GM13976 (cell line): ENCODE results near the gene NUDT16L1.
"Not testable (repeated sequence)": the region's sequence is repeated elsewhere in the genome, so short reads cannot be mapped to it uniquely, and the experiment has no call there.

Experiments
- DNase-seq: peaks from one replicate; pipeline ENCODE4 v3.0.0; 2012; ENCODE audit warnings: low spot score
- in situ Hi-C: fragments of 300-500 bp; cut with MboI; formaldehyde crosslinking; loops from one replicate; pipeline ENCODE4 v1.12.0; 2022; ENCODE audit warnings: low sequenced_read_pairs, mixed read lengths, inconsistent platforms; ENCODE audit not compliant: unreplicated experiment
- TF ChIP-seq, protein P1 (sequence below): IDR thresholded peaks from 2 replicates; pipeline ENCODE4 v1.5.1; 2012; ENCODE audit warnings: borderline replicate concordance, mild to moderate bottlenecking; ENCODE audit not compliant: insufficient read depth; ENCODE audit errors: extremely low read depth, missing control alignments, control extremely low read depth

The NUDT16L1 gene

GRCh38 chr16:4693296-4693955 is at the start of gene NUDT16L1:
Gene NUDT16L1, plus strand, starts transcription at chr16:4693562. Its CDS starts 165 bp downstream, at chr16:4693727.
- TF ChIP-seq, protein P1, sequence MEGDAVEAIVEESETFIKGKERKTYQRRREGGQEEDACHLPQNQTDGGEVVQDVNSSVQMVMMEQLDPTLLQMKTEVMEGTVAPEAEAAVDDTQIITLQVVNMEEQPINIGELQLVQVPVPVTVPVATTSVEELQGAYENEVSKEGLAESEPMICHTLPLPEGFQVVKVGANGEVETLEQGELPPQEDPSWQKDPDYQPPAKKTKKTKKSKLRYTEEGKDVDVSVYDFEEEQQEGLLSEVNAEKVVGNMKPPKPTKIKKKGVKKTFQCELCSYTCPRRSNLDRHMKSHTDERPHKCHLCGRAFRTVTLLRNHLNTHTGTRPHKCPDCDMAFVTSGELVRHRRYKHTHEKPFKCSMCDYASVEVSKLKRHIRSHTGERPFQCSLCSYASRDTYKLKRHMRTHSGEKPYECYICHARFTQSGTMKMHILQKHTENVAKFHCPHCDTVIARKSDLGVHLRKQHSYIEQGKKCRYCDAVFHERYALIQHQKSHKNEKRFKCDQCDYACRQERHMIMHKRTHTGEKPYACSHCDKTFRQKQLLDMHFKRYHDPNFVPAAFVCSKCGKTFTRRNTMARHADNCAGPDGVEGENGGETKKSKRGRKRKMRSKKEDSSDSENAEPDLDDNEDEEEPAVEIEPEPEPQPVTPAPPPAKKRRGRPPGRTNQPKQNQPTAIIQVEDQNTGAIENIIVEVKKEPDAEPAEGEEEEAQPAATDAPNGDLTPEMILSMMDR: peak; percentile 29
- DNase-seq: peak; percentile 99
- in situ Hi-C loops: no loop called here

DNA sequence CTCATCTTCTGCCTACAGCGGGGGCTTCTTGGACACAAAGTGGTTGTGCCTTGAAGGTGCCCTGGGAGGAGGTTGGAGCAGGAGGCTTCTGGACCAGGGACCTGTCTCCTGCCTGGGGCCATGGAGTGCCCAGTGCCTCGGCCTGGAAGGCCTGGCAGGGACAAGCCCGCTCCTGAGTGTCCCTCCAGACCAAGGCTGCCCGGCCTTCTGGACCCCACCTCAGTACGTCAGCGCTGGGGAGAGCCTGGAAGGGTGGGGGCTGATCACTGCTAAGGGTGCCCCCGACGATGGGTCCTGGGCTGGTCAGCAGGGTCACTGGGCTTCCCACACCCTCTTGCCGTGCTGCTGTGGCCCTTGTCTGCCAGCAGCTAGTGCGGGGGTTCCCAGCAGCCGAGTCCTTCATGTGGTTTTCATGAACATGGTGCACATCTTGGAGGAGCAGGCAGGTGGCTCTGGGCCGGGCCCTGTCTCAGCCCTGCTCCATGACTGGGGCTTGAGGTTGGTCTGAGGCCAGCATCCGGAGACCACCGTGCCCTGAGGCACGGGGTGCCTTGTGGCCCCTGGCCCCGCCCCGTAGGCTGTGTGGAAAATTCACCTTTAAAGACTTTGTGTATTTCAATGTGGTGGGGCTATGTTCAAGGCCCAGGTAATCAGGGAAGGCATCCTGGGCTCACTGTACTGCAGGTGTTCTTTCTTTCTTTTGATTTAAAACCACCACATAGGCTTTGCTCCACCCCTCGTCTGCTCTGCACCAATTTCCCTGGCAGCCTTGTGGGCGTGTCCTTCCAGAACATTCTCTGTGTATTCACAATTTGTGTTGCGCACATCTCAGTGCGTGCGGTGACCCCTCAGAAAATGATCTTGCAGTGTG is 46.4 kb upstream of the NUDT16L1 start:
- TF ChIP-seq, protein P1: no peak
- in situ Hi-C loops: no loop called here
- no peak for DNase-seq

DNA sequence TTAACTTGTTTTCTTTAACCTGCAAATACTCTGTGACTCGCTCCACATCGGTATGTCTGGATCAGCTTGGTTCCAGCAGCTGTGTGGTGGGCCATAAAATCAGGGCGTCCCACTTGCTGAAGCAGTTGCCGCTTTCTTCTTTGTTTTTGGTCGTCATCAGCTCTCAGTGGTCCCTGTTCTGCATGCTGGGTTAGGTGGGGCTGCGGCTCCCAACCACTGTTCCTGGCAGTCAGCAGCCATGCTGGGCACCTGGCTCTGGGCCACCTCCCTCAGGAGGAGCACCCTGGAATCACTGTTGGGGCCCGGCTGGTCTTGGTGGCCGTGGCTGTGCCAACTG is 45.8 kb upstream of the NUDT16L1 start:
- in situ Hi-C loops: no loop called here
- DNase-seq: no peak
- TF ChIP-seq, protein P1: no peak

DNA sequence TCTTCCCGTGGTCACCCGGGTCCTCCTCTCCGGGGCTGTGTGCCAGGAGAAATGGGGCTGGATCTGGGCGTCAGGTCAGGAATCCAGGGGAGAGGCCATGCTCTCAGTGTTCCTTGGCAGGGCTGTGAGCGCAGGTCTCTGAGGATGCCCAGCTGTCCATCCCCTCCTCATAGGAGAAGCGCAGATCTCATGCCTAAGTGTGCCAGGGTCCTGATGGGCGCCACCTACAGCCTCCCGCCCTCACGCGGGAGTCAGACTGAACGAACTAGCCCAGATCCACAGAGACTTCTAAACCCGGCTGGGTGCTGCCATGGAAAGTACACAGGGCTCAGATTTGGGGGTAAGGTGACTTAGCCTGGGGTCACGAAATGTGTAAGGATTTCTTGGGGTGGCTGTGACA is 44.4 kb upstream of the NUDT16L1 start:
- no peak for DNase-seq
- TF ChIP-seq, protein P1: no peak
- in situ Hi-C loops: no loop called here

GRCh38 chr16:4649744-4650442 is 43.5 kb upstream of the NUDT16L1 start:
- TF ChIP-seq, protein P1: no peak
- DNase-seq: no peak
- in situ Hi-C loops: no loop called here

DNA sequence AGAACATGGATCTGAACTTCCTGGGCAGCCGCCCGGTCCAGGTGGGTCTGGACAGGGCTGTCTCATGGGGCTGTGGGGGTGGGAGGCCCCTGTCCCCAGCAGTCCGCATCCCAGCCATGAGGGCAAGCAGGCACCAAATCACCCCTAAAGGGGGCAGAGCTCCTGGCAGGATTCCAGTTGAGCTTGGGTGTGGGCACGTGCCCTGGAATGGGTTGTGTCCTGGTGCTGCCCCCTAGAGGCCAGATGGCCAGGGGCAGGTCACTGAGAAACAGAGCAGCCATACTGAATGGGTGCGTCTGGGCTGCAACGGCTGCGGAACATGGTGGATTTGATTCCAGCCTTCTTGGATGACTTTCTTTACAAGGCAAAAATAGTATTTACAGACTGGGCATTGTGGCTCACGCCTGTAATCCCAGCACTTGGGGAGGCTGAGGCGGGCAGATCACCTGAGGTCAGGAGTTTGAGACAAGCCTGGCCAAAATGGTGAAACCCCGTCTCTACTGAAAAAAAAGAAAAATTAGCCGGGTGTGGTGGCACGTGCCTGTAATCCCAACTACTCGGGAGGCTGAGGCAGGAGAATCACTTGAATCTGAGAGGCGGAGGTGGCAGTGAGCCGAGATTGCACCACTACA is 42.8 kb upstream of the NUDT16L1 start:
- DNase-seq: peak; percentile 86
- TF ChIP-seq, protein P1: peak; percentile 88
- in situ Hi-C loops: not testable (repeated sequence)
